NK-92 (cell line): ENCODE data around the gene C1orf105.

ENCODE experiments used
- DNase-seq: peaks from one replicate; lab custom pipeline; 2025; ENCODE audit not compliant: unreplicated experiment; lab: John Stamatoyannopoulos, UW

Gene C1orf105

GRCh38 chr1:172395576-172395975, 24.9 kb upstream of the C1orf105 start:
- DNase-seq = no peak

DNA sequence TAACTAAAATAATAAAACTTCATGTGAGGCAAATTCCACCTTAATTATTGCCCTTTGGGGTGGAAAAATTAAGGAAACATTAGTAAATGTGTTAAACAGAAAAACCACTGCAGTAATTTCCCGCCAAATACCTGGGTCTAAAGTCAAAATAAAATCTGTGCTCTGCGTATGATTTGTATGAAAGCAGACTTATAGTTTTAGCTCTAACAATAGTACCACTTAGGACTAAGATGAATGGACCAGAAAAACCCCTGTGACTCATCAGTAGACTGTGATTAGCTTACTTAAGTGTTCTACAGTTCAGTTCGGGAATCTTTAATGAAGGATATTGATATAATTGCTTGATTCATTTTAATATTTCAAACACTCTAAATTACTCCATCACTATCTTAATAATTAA, 23.3 kb upstream of the C1orf105 start:
- DNase-seq = no peak

GRCh38 chr1:172397633-172398032, 22.9 kb upstream of the C1orf105 start:
- DNase-seq = no peak

DNA sequence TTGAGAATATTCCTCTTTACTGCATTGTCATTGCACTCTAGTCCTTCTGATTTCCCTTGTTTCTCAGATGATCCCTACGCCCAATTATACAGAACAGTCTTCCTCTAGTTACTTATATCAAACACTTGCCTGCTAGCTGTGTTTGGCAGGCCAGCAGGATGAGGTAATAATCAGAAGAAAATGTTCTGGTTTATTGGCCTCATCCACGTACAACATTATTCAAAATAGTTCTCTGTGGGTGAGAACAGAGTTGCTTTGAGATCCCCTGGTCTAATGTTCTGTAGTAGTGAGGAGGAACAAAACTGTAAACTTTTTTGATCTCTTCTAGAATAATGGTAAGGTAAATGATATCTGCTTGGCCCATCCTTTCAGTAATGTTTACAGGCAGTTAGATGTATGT, 22.3 kb upstream of the C1orf105 start:
- DNase-seq = no peak

- no peak for DNase-seq
Observed at GRCh38 chr1:172398970-172399755, 21.3 kb upstream of the C1orf105 start.

- no peak for DNase-seq
Observed at GRCh38 chr1:172399756-172400721, 20.4 kb upstream of the C1orf105 start.

DNA sequence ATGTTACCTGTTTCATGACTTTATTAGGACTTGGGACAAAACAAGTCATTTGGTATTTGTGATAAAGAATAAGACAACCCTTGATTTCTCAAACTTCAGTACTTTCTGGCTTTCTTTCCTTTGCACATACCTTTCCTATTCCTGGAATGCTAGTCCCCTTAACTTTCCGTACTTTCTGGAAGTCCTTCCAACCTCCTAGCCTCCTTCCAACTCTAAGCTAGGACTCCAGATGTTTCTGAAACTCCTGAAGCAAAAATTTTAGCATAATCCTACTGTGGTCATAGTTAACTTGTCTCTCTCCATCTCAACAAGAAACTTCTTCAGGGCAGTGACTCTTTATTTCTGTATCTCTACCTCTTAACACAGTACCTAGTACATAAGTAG, 19.8 kb upstream of the C1orf105 start:
- no peak for DNase-seq

DNA sequence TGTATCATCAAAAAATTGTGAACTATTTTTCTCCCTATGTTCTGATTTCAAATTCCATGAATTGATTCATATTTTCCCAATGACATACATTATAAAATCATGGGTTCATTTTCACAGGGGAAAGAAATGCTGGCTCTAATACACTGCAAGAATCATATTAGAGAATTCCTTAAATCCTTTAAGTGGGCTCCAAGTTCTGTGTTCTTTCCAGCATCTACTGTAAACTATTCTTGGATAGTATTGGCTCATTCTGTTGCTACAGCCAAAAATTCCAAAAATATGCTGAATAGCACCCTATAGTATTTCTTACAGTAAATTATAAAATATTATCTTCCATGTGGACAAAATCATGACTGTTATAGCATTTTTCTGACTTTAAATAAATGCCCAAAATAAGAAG, 19.0 kb upstream of the C1orf105 start:
- no peak for DNase-seq

GRCh38 chr1:172401892-172402291, 18.6 kb upstream of the C1orf105 start:
- no peak for DNase-seq

- DNase-seq = no peak
Observed at GRCh38 chr1:172402878-172403569, 17.5 kb upstream of the C1orf105 start.

DNA sequence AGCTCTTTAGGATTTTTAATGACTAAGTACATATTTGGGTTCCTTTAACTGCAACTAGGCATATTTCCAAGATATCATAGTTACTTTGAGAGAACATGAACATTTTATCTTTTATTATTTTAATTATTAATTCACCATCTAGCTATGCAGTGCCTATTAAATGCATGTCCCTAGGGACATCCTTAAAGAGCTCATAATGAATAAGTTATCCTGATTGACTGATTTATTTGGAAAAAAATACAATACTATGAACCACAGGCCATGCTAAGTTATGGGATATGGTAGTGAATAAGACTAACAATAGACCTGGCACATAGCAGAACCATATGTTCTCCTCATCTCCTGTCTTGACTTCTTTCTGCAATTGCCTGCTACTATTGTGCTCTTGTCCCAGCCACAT, 16.4 kb upstream of the C1orf105 start:
- DNase-seq = no peak

DNA sequence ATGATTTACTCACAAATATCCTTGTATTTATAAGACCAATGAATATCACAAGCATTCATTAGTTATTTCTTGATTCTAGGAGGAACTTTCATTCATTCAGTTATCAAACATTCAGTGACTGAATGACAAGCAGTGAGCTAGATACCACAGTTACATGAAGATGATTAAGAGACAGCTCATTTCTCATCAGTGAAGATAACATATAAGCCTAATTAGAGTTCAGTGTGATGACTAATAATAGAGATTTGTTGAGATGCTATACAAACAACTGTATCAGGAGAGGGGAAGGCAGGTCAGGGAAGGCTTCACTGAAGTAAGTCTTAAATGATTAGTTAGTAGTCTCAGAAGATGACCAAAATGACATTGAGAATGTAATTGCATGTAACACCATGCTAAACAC, 14.6 kb upstream of the C1orf105 start:
- DNase-seq = no peak

- no peak for DNase-seq
Observed at GRCh38 chr1:172406968-172407367, 13.5 kb upstream of the C1orf105 start.

- DNase-seq = no peak
Observed at GRCh38 chr1:172408958-172409357, 11.5 kb upstream of the C1orf105 start.

GRCh38 chr1:172410027-172410426, 10.5 kb upstream of the C1orf105 start:
- DNase-seq = no peak

GRCh38 chr1:172411791-172412338, 8.6 kb upstream of the C1orf105 start:
- DNase-seq = no peak

- DNase-seq = no peak
Observed at GRCh38 chr1:172414331-172414730, 6.2 kb upstream of the C1orf105 start.

DNA sequence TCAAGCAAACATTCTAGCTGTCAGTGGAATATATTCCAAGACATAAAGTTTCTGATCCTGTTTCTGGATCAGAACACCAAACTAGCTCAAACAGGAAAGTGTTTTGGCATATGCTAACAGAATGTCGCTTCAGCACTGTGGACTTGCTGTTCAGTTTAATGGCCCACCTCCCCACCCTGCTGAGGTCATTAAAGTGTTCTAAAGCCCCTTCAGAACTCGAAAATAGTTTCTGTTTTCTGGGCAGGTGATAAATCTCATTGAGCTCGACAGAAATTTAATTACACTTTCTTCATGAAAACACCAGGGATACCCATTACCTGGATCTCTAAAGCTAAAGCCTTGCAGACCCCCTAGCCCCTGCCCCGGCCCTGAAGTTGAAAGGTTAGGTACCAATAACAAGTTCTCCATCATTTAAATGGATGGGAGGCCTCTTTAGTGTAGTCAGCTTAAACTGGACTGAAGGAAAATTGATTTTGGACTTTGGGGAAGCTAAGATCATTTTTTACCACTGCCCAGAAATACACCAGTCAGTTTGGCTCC, 3.9 kb upstream of the C1orf105 start:
- DNase-seq = no peak

DNA sequence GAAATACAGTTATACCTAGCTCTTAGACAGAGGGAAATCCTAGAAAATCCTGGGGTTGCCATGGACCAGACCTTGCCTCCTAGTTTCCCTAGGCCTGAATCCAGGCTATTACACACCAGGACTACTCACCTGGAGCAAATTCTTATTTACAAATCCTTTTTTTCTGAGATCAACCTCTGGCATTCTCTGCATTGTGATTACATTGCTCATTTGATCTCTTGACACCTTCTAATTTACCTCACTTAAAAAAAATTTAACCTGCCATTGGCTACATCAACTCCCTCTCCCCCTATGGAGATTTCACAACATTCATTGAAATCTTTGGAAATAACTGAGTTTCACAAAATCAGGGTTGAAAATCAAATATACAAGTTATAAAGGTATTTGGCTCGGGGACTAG, 2.9 kb upstream of the C1orf105 start:
- no peak for DNase-seq

DNA sequence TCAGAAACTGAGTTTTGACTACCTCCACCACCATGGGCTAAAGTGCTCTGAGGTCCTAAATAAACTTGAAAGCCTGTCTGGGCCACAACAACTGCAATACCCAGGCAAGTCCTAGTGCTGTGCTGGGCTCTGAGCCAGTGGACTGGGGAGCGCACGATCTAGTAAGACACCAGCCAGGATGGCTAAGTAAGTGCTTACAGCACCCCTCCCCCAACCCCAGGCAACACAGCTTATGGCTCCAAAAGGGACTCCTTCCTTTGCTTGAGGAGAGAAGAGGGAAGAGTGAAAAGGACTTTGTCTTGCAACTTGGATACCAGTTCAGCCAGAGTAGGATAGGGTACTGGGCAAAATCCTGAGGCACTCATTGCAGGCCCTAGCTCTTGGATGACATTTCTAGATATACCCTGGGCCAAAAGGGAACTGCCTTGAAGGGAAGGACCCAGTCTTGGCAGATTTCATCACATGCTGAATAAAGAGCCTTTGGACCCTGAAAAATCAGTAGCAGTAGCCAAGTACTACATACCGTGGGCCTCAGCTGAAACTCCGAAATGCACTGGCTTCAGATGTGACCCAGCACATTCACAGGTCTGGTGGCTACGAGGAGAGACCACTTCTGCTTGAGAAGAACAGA, 1.6 kb downstream of the C1orf105 start:
- DNase-seq = no peak
